GM12878 (cell line): ENCODE measurements around the gene PTK6.

ENCODE experiments used
- POLR2A ChIP-seq: IDR thresholded peaks from 2 replicates; pipeline ENCODE4 v1.6.1; 2011; ENCODE audit warnings: low read depth, mild to moderate bottlenecking, low read length
- SIN3A ChIP-seq: IDR thresholded peaks from 2 replicates; pipeline ENCODE4 v1.6.1; 2012; ENCODE audit warnings: low read depth, low read length, improper control_type of control experiment
- TF ChIP-seq, protein P1 (sequence below), 3 experiments: IDR thresholded peaks in 2 of 3; conservative IDR thresholded peaks in 1 of 3; 2 replicates each; pipeline ENCODE4 v1.5.1; 2011; ENCODE audit warnings: low read depth in 3 of 3, low read length in 3 of 3, mild to moderate bottlenecking in 3 of 3, control low read depth in 2 of 3, moderate library complexity in 2 of 3, inconsistent platforms in 1 of 3, mixed read lengths in 1 of 3; ENCODE audit not compliant: control insufficient read depth in 2 of 3, insufficient read depth in 1 of 3; ENCODE audit errors: extremely low read depth in 1 of 3

DNA sequence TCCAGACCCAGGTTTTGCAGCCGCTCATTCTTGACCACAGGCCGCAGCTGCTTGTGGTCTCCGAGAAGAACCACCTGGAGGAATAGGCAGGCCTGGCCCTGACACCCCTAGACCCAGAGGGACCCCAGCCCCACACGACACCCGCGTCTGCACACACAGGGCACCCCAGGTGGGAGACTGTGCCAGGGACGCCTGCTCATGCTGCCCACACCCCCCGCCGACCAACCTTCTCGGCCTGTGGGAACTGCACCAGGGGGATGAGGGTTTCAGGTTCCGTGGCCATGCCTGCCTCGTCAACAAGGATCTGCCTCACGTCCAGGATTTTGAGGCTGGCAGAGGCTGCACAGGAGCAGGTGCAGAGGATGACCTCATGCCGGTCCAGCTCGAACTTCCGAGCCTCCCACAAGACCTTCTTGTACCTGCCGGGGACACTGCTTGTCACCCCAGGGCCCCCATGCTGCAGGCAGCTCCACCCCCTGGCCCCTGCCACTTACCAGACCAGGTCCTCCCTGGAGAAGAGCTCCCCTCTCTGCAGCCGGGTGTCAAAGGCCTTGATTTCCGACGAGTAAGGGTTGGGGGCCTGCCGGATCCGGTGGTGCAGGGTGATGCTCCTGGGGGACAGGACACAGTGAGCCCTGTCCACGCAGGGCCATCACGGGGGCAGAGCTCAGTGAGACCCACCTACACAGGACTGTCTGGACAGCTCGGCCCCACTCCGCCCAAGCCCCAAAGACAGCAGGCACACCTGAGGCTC lies 23.9 kb upstream of the PTK6 start:
- TF ChIP-seq, protein P1, sequence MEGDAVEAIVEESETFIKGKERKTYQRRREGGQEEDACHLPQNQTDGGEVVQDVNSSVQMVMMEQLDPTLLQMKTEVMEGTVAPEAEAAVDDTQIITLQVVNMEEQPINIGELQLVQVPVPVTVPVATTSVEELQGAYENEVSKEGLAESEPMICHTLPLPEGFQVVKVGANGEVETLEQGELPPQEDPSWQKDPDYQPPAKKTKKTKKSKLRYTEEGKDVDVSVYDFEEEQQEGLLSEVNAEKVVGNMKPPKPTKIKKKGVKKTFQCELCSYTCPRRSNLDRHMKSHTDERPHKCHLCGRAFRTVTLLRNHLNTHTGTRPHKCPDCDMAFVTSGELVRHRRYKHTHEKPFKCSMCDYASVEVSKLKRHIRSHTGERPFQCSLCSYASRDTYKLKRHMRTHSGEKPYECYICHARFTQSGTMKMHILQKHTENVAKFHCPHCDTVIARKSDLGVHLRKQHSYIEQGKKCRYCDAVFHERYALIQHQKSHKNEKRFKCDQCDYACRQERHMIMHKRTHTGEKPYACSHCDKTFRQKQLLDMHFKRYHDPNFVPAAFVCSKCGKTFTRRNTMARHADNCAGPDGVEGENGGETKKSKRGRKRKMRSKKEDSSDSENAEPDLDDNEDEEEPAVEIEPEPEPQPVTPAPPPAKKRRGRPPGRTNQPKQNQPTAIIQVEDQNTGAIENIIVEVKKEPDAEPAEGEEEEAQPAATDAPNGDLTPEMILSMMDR (IDR thresholded peaks at IDR 0.05 in 2 of 3, conservative IDR thresholded peaks at IDR 0.05 in 1 of 3; ENCODE audit: control insufficient read depth in 2 of 3, extremely low read depth in 1 of 3, insufficient read depth in 1 of 3, low read depth in 3 of 3, low read length in 3 of 3) = no peak
- peak; percentile 38; the same call in 1 of the 2 replicates for TF ChIP-seq POLR2A
- TF ChIP-seq SIN3A = no peak
